ENCODE data around the gene LRP6. TPM values are rescaled to one million over a fixed set of nuclear protein-coding genes. Genes with fewer than 3 reads are reported as not detected.

LRP6 gene
- total and polyA plus RNA-seq, 2 of the 13 experiments (the other 11 are each of a cell fraction or from before 2014, with no cell fraction given), result 33.8 to 42.0 TPM

DNA sequence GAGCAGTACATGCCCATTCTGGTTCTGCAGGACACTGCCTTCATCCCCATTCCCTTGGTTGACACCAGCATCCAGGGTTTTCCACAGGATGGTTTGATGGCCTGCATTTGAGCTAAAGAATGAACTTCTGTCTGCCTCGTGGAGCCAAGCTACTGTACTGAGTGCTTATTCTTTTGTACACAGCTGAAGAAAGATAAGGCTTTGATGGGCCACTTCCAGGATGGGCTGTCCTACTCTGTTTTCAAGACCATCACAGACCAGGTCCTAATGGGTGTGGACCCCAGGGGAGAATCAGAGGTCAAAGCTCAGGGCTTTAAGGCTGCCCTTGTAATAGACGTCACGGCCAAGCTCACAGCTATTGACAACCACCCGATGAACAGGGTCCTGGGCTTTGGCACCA, 172.4 kb downstream of the LRP6 start:
- DNase-seq (ENCODE audit: low spot score) (no peak), FAIRE-seq (no peak), ATAC-seq (peak; percentile 12)
- Histone ChIP-seq H3K4me3 (replicated peaks in 1 of 3; ENCODE audit: insufficient read depth in 1 of 3, low read depth in 2 of 3, low read length in 3 of 3) (no peak overlapping the region), H3K79me2 (ENCODE audit: insufficient read depth, low read length) (no peaks in the 10 kb centered on the region), H4K20me1 (ENCODE audit: insufficient read depth, low read length) (no peaks in the 10 kb centered on the region), H3K4me1 (ENCODE audit: insufficient read depth, low read length) (peaks cover 38% of the 10 kb centered on the region), H3K27ac (ENCODE audit: extremely low read length, insufficient read depth, low read length) (no peak overlapping the region), H3K9me3 (ENCODE audit: low read length) (no peaks in the 10 kb centered on the region), H3K27me3 (ENCODE audit: control insufficient read depth in 1 of 2, insufficient read depth in 2 of 2, low read length in 2 of 2) (peaks cover 0 to 3% of the 10 kb centered on the region in 2 experiments; a peak in 1 of 5 replicates), H3K36me3 (replicated peaks in 1 of 2; ENCODE audit: control insufficient read depth in 1 of 2, insufficient read depth in 2 of 2, low read length in 2 of 2) (no peaks in the 10 kb centered on the region), H3K4me2 (ENCODE audit: low read depth, low read length) (no peak overlapping the region), H3K9ac (ENCODE audit: insufficient read depth, low read depth, low read length) (no peak overlapping the region), H2AFZ (ENCODE audit: low read length) (no peak overlapping the region)
- CTCF ChIA-PET (ENCODE audit: low intra/inter-chr PET ratio, low total read pairs), result no interaction called here
- POLR2A ChIA-PET, result no interaction called here
- TF ChIP-seq RBM22 (optimal IDR thresholded peaks at IDR 0.05; ENCODE audit: low read length) (peak; percentile 55), ZNF441 (CRISPR knock-in tag; IDR thresholded peaks at IDR 0.05; ENCODE audit: borderline replicate concordance) (no peak), YEATS4 (CRISPR knock-in tag; IDR thresholded peaks at IDR 0.05; ENCODE audit: borderline replicate concordance) (no peak), TRIM24 (CRISPR knock-in tag; IDR thresholded peaks at IDR 0.05) (no peak), ZZZ3 (CRISPR knock-in tag; IDR thresholded peaks at IDR 0.05; ENCODE audit: borderline replicate concordance) (no peak)
- TF ChIP-seq, protein P1, sequence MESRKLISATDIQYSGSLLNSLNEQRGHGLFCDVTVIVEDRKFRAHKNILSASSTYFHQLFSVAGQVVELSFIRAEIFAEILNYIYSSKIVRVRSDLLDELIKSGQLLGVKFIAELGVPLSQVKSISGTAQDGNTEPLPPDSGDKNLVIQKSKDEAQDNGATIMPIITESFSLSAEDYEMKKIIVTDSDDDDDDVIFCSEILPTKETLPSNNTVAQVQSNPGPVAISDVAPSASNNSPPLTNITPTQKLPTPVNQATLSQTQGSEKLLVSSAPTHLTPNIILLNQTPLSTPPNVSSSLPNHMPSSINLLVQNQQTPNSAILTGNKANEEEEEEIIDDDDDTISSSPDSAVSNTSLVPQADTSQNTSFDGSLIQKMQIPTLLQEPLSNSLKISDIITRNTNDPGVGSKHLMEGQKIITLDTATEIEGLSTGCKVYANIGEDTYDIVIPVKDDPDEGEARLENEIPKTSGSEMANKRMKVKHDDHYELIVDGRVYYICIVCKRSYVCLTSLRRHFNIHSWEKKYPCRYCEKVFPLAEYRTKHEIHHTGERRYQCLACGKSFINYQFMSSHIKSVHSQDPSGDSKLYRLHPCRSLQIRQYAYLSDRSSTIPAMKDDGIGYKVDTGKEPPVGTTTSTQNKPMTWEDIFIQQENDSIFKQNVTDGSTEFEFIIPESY (CRISPR knock-in tag; IDR thresholded peaks at IDR 0.05), result no peak
- in situ Hi-C loops (cut with HindIII; ENCODE audit: extremely low pct_ligation_motif_present, low pct_unique_long_range_greater_than_20kb) (loop anchor here (25.0 kb wide), 1 partner anchor 618 kb away; the partner anchor contains the start of gene CDKN1B), intact Hi-C loops (cut with micrococcal nuclease; ENCODE audit: unreplicated experiment) (loop anchor here (10.0 kb wide), 1 partner anchor 70 kb away; no protein-coding TSS in a partner anchor)
- WGBS (ENCODE audit: low lambda C conversion rate), result 45% methylated on average over 4 of the region's 4 CpGs
- no TSS peak for BruUV-seq (replicated peaks)

Data from HepG2 (cell line).